GM19025 (cell line): Measurements from ENCODE around the gene PSMG4.

ENCODE experiments used
- ATAC-seq: cut with Tn5 transposase; IDR thresholded peaks from one replicate; pipeline ENCODE4 v1.9.1; 2021; ENCODE audit warnings: mild to moderate bottlenecking, low read depth, moderate library complexity; ENCODE audit not compliant: unreplicated experiment

PSMG4 gene

GRCh38 chr6:3287976-3288707 lies 29.4 kb downstream of the PSMG4 start:
- ATAC-seq = no peak

GRCh38 chr6:3288711-3289663 lies 30.2 kb downstream of the PSMG4 start:
- no peak for ATAC-seq

- ATAC-seq = no peak
Measured at GRCh38 chr6:3289664-3290055, 30.9 kb downstream of the PSMG4 start.

GRCh38 chr6:3290149-3290930 lies 31.6 kb downstream of the PSMG4 start:
- ATAC-seq = no peak

- ATAC-seq = no peak
Measured at GRCh38 chr6:3290931-3291211, 32.1 kb downstream of the PSMG4 start.

GRCh38 chr6:3291346-3291745 lies 32.6 kb downstream of the PSMG4 start:
- no peak for ATAC-seq

GRCh38 chr6:3291987-3292386 lies 33.2 kb downstream of the PSMG4 start:
- ATAC-seq = no peak

- no peak for ATAC-seq
Measured at GRCh38 chr6:3292431-3293197, 33.9 kb downstream of the PSMG4 start.

GRCh38 chr6:3293271-3294155 lies 34.8 kb downstream of the PSMG4 start:
- ATAC-seq = no peak

GRCh38 chr6:3294396-3294795 lies 35.6 kb downstream of the PSMG4 start:
- ATAC-seq = no peak

- ATAC-seq = no peak
Measured at GRCh38 chr6:3294921-3295871, 36.4 kb downstream of the PSMG4 start.

- no peak for ATAC-seq
Measured at GRCh38 chr6:3296078-3296477, 37.3 kb downstream of the PSMG4 start.

GRCh38 chr6:3296537-3296936 lies 37.8 kb downstream of the PSMG4 start:
- no peak for ATAC-seq

- no peak for ATAC-seq
Measured at GRCh38 chr6:3297006-3297405, 38.3 kb downstream of the PSMG4 start.

GRCh38 chr6:3297909-3298308 lies 39.2 kb downstream of the PSMG4 start:
- ATAC-seq = no peak

- ATAC-seq = no peak
Measured at GRCh38 chr6:3299221-3299620, 40.5 kb downstream of the PSMG4 start.

GRCh38 chr6:3301506-3301905 lies 42.8 kb downstream of the PSMG4 start:
- ATAC-seq = no peak

- ATAC-seq = no peak
Measured at GRCh38 chr6:3303795-3304411, 45.2 kb downstream of the PSMG4 start.
